PC-3 (cell line): ENCODE data around the gene CSNK1G2. TPM values are rescaled to one million over a fixed set of nuclear protein-coding genes. Genes with fewer than 3 reads are reported as not detected.

Experiments
- ATAC-seq: fragments of 200-7000 bp; cut with Tn5 transposase; 2 replicates; pipeline ENCODE4 v1.9.1; 2020; ENCODE audit warnings: mild to moderate bottlenecking, moderate library complexity
- BruUV-seq: library from RNA; stranded (reverse); fragments of 400-500 nt; replicated peaks from 2 replicates; lab custom pipeline; 2021; lab: Mats Ljungman, UMichigan
- CTCF ChIA-PET: fragments of 300-600 bp; sonication (Branson Sonifier 250); formaldehyde crosslinking; loops from one replicate; lab custom pipeline; 2022; ENCODE audit warnings: antibody characterized with exemption; lab: Charles Lee
- POLR2A ChIA-PET: fragments of 300-600 bp; sonication (Branson Sonifier 250); formaldehyde crosslinking; loops from one replicate; lab custom pipeline; 2022; ENCODE audit warnings: antibody characterized with exemption; ENCODE audit not compliant: unreplicated experiment; lab: Charles Lee
- DNase-seq: peaks from one replicate; pipeline ENCODE4 v3.0.0-alpha.2; 2015
- H2AFZ ChIP-seq: fragments of 300-600 bp; sonication (generic); 2 replicates; pipeline ENCODE4 v1.6.0; 2016; ENCODE audit warnings: antibody characterized with exemption, low read length
- H3F3A ChIP-seq: fragments of 300-600 bp; sonication (generic); one replicate; pipeline ENCODE4 v1.6.0; 2017; ENCODE audit warnings: antibody characterized with exemption, low read length, control low read depth, mild to moderate bottlenecking; ENCODE audit not compliant: unreplicated experiment
- H3K27ac ChIP-seq: fragments of 300-600 bp; sonication (generic); 2 replicates; pipeline ENCODE4 v1.5.1; 2016; ENCODE audit warnings: mild to moderate bottlenecking, low read length
- H3K27me3 ChIP-seq: fragments of 300-600 bp; sonication (generic); 2 replicates; pipeline ENCODE4 v1.6.1; 2016; ENCODE audit warnings: low read length, mixed read lengths
- H3K36me3 ChIP-seq: fragments of 300-600 bp; sonication (generic); 2 replicates; pipeline ENCODE4 v1.6.1; 2016; ENCODE audit warnings: low read depth, mixed run types, low read length, mixed read lengths
- H3K4me1 ChIP-seq: fragments of 300-600 bp; sonication (generic); 2 replicates; pipeline ENCODE4 v1.5.1; 2016; ENCODE audit warnings: low read length; ENCODE audit not compliant: insufficient read depth
- H3K4me2 ChIP-seq: fragments of 300-600 bp; sonication (generic); 2 replicates; pipeline ENCODE4 v1.6.0; 2016; ENCODE audit warnings: low read length
- H3K4me3 ChIP-seq: fragments of 300-600 bp; sonication (generic); 2 replicates; pipeline ENCODE4 v1.5.1; 2016; ENCODE audit warnings: mild to moderate bottlenecking, low read length, mixed read lengths
- H3K79me2 ChIP-seq: fragments of 300-600 bp; sonication (generic); 2 replicates; pipeline ENCODE4 v1.6.1; 2017; ENCODE audit warnings: low read length, mixed read lengths
- H3K9ac ChIP-seq: fragments of 300-600 bp; sonication (generic); 2 replicates; pipeline ENCODE4 v1.6.0; 2016; ENCODE audit warnings: mild to moderate bottlenecking, low read length
- H3K9me2 ChIP-seq: fragments of 300-600 bp; sonication (generic); replicated peaks from 2 replicates; pipeline ENCODE4 v1.6.1; 2016; ENCODE audit warnings: mixed run types, low read length, mixed read lengths
- H3K9me3 ChIP-seq: fragments of 300-600 bp; sonication (generic); 2 replicates; pipeline ENCODE4 v1.6.1; 2016; ENCODE audit warnings: low read length, mixed read lengths
- H4K20me1 ChIP-seq: fragments of 300-600 bp; sonication (generic); 2 replicates; pipeline ENCODE4 v1.6.1; 2016; ENCODE audit warnings: low read length, mixed read lengths
- CTCF ChIP-seq: fragments of 300-600 bp; sonication (generic); conservative IDR thresholded peaks from 2 replicates; pipeline ENCODE4 v1.5.1; 2017; ENCODE audit warnings: antibody characterized with exemption, low read depth, mild to moderate bottlenecking, low read length
- EZH2 ChIP-seq: fragments of 300-600 bp; sonication (generic); IDR thresholded peaks from one replicate; pipeline ENCODE4 v1.6.1; 2017; ENCODE audit warnings: antibody characterized with exemption, mild to moderate bottlenecking, low read length; ENCODE audit not compliant: unreplicated experiment
- EZH2phosphoT487 ChIP-seq: fragments of 300-600 bp; sonication (generic); IDR thresholded peaks from 2 replicates; pipeline ENCODE4 v1.6.1; 2018; ENCODE audit warnings: mild to moderate bottlenecking, antibody characterized with exemption, low read length, borderline replicate concordance
- intact Hi-C: fragments of 100-400 bp; cut with micrococcal nuclease; formaldehyde crosslinking; loops from 2 replicates; pipeline ENCODE4 v1.9.0; 2023
- total RNA-seq: library from RNA; depleted of rRNA; stranded (reverse); fragments of >200 nt; gene quantifications from 2 replicates; pipeline ENCODE4 v1.2.3, GENCODE V29; 2014

The CSNK1G2 gene
- total RNA-seq, 1 experiment from 2014 or later = 83.6 TPM

- intact Hi-C loops = no loop called here
- H3K9ac ChIP-seq = no peak overlapping the region
- ATAC-seq = no peak
Observed at GRCh38 chr19:1918975-1919374, 22.0 kb upstream of the CSNK1G2 start.

GRCh38 chr19:1920644-1921043 lies 20.3 kb upstream of the CSNK1G2 start:
- no peak overlapping the region for H3K4me3 ChIP-seq
- ChIA-PET CTCF (no interaction called here), POLR2A (no interaction called here)
- H3K9me3 ChIP-seq = no peaks in the 10 kb centered on the region
- DNase-seq (no peak), ATAC-seq (no peak)
- H3K27me3 ChIP-seq = no peaks in the 10 kb centered on the region
- no TSS peak for BruUV-seq
- no peaks in the 10 kb centered on the region for H4K20me1 ChIP-seq
- no peaks in the 10 kb centered on the region for H3K4me1 ChIP-seq
- no peak overlapping the region for H2AFZ ChIP-seq
- TF ChIP-seq CTCF = no peak
- no peak for TF ChIP-seq EZH2phosphoT487
- no peak for TF ChIP-seq EZH2
- no peaks in the 10 kb centered on the region for H3F3A ChIP-seq
- intact Hi-C loops = no loop called here
- no peaks in the 10 kb centered on the region for H3K9me2 ChIP-seq
- H3K36me3 ChIP-seq = peaks cover 4% of the 10 kb centered on the region; the same call in 1 of the 2 replicates
- no peak overlapping the region for H3K9ac ChIP-seq
- H3K79me2 ChIP-seq = no peaks in the 10 kb centered on the region
- no peak overlapping the region for H3K4me2 ChIP-seq
- no peak overlapping the region for H3K27ac ChIP-seq

More at GRCh38 chr19:1918975-1919374, 22.0 kb upstream of the CSNK1G2 start:
- CTCF ChIA-PET = no interaction called here
- no peak for DNase-seq
- H3K9me3 ChIP-seq = no peaks in the 10 kb centered on the region
- H3K4me1 ChIP-seq = no peaks in the 10 kb centered on the region
- TF ChIP-seq CTCF = no peak
- TF ChIP-seq EZH2 = no peak
- TF ChIP-seq EZH2phosphoT487 = no peak
- no peaks in the 10 kb centered on the region for H3K79me2 ChIP-seq
- no peaks in the 10 kb centered on the region for H4K20me1 ChIP-seq
- no peaks in the 10 kb centered on the region for H3K9me2 ChIP-seq
- H2AFZ ChIP-seq = no peak overlapping the region
- H3K27me3 ChIP-seq = no peaks in the 10 kb centered on the region
- POLR2A ChIA-PET = no interaction called here
- peaks cover 4% of the 10 kb centered on the region; the same call in 1 of the 2 replicates for H3K36me3 ChIP-seq
- no peak overlapping the region for H3K27ac ChIP-seq
- BruUV-seq = no TSS peak
- no peaks in the 10 kb centered on the region for H3F3A ChIP-seq
- H3K4me2 ChIP-seq = no peak overlapping the region
- H3K4me3 ChIP-seq = no peak overlapping the region

- no TSS peak for BruUV-seq
- ATAC-seq = no peak
Observed at GRCh38 chr19:1921326-1921725, 19.6 kb upstream of the CSNK1G2 start.

More at GRCh38 chr19:1921326-1921725, 19.6 kb upstream of the CSNK1G2 start:
- ChIA-PET CTCF (no interaction called here), POLR2A (no interaction called here)
- TF ChIP-seq EZH2 (no peak), EZH2phosphoT487 (no peak), CTCF (no peak)
- Histone ChIP-seq H3K9me3 (no peaks in the 10 kb centered on the region), H3K4me2 (no peak overlapping the region), H3K9me2 (no peaks in the 10 kb centered on the region), H3K9ac (no peak overlapping the region), H3K27me3 (no peaks in the 10 kb centered on the region), H4K20me1 (no peaks in the 10 kb centered on the region), H3K79me2 (no peaks in the 10 kb centered on the region), H3K27ac (no peak overlapping the region), H3F3A (no peaks in the 10 kb centered on the region), H3K36me3 (peaks cover 4% of the 10 kb centered on the region; the same call in 1 of the 2 replicates), H3K4me3 (no peak overlapping the region), H3K4me1 (no peaks in the 10 kb centered on the region), H2AFZ (no peak overlapping the region)
- no peak for DNase-seq
- intact Hi-C loops = no loop called here
